ENCODE results near the gene TOPBP1. TPM values are rescaled to one million over a fixed set of nuclear protein-coding genes. Genes with fewer than 3 reads are reported as not detected.
A peak's percentile ranks its signal among the peaks of the same experiment; 100 is the strongest.

Gene TOPBP1
- total and polyA plus RNA-seq, 2 donors (not counting 3 experiments of a cell fraction or from before 2014, with no cell fraction given): 23.3 to 42.2 TPM

DNA sequence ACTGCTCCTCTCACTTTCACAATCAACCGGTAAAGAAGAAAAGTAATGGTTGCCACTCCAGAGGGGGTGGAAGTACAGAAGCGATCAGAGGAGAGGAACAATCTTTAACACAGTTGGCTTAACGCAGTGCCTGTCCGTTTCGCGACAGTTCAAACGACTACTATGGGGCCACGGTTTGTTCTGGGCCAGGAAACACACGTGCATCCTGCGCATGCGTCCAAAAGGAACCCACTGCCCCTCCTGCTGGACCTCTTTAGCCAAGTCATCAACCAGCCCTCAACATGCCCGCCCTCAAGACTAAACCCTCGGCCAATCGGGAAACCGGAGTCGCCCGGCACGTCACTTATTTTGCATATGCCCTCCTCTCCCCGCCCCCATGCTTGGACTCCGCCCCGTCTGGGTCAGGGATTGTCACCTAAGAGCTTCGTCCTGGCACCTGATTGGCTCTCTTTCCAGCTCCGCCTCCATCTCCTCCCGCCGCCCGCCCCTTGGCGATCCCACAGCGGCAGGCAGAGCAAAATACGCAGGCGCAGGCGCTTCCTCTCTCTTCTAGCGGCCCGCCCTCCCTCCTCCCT, 88.6 kb downstream of the TOPBP1 start:
- intact Hi-C loops (cut with micrococcal nuclease): loop anchor here (1.0 to 10.0 kb wide), 8 partner anchors 41 to 914 kb away; partner anchors contain the start of genes ANAPC13, CEP63, NPHP3 and SRPRB
- H4K20me1 ChIP-seq (replicated peaks; ENCODE audit: control insufficient read depth, extremely low read depth, insufficient read depth, low read length): peaks cover 4% of the 10 kb centered on the region
- H3K36me3 ChIP-seq (ENCODE audit: control insufficient read depth in 2 of 2, extremely low read depth in 1 of 2, insufficient read depth in 2 of 2, low read length in 2 of 2): peaks cover 4 to 10% of the 10 kb centered on the region in 2 experiments
- H3K9me1 ChIP-seq (replicated peaks; ENCODE audit: control insufficient read depth, extremely low read depth, insufficient read depth, low read length): no peaks in the 10 kb centered on the region
- H3K27ac ChIP-seq (ENCODE audit: insufficient read depth, low read depth, low read length): peak overlapping the region; percentile 77
- peak overlapping the region in 2 of 3 experiments; percentile 5 to 97 for H3K4me3 ChIP-seq (replicated peaks in 1 of 3; ENCODE audit: insufficient read depth in 1 of 3, low read depth in 1 of 3, low read length in 3 of 3)
- ChIA-PET POLR2A (interaction anchor here (0.5 to 1.5 kb wide), 10 partner anchors 10 to 798 kb away, joined by 3 to 6 read pairs (median 3); no protein-coding TSS in a partner anchor), CTCF (interaction anchor here (0.6 to 13.8 kb wide), 13 partner anchors 10 to 842 kb away, joined by 3 to 224 read pairs (median 4); no protein-coding TSS in a partner anchor)
- peak overlapping the region; percentile 64 for H3K9ac ChIP-seq (replicated peaks; ENCODE audit: extremely low read depth, insufficient read depth, low read length)
- H3K27me3 ChIP-seq (ENCODE audit: control insufficient read depth in 2 of 2, insufficient read depth in 2 of 2, low read length in 2 of 2): no peaks in the 10 kb centered on the region
- peaks cover 42% of the 10 kb centered on the region for H3K79me2 ChIP-seq (ENCODE audit: control insufficient read depth, insufficient read depth, low read length)
- dilution Hi-C loops (cut with MboI; ENCODE audit: extremely low pct_ligation_motif_present, low sequenced_read_pairs): no loop called here
- no peaks in the 10 kb centered on the region for H3K9me3 ChIP-seq (replicated peaks; ENCODE audit: control insufficient read depth, insufficient read depth, low read length)
- FAIRE-seq (peak; percentile 98), DNase-seq (ENCODE audit: low read depth, low spot score) (peak; percentile 100)
- BruUV-seq (replicated peaks): no TSS peak
- TF ChIP-seq FOS (IDR thresholded peaks at IDR 0.05; ENCODE audit: borderline replicate concordance, insufficient read depth, low read length): no peak
- TF ChIP-seq, protein P1, sequence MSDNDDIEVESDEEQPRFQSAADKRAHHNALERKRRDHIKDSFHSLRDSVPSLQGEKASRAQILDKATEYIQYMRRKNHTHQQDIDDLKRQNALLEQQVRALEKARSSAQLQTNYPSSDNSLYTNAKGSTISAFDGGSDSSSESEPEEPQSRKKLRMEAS (IDR thresholded peaks at IDR 0.05; ENCODE audit: insufficient read depth, insufficient read length): peak; percentile 91
- peak; percentile 44 for TF ChIP-seq MYC (IDR thresholded peaks at IDR 0.05; ENCODE audit: low read depth, low read length)
- peak; percentile 77 for TF ChIP-seq POLR2A (IDR thresholded peaks at IDR 0.05; ENCODE audit: low read depth, low read length)
- no peak for TF ChIP-seq JUN (IDR thresholded peaks at IDR 0.05; ENCODE audit: borderline replicate concordance, insufficient read depth, insufficient read length, low read depth)
- TF ChIP-seq, protein P2, sequence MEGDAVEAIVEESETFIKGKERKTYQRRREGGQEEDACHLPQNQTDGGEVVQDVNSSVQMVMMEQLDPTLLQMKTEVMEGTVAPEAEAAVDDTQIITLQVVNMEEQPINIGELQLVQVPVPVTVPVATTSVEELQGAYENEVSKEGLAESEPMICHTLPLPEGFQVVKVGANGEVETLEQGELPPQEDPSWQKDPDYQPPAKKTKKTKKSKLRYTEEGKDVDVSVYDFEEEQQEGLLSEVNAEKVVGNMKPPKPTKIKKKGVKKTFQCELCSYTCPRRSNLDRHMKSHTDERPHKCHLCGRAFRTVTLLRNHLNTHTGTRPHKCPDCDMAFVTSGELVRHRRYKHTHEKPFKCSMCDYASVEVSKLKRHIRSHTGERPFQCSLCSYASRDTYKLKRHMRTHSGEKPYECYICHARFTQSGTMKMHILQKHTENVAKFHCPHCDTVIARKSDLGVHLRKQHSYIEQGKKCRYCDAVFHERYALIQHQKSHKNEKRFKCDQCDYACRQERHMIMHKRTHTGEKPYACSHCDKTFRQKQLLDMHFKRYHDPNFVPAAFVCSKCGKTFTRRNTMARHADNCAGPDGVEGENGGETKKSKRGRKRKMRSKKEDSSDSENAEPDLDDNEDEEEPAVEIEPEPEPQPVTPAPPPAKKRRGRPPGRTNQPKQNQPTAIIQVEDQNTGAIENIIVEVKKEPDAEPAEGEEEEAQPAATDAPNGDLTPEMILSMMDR (IDR thresholded peaks at IDR 0.05; ENCODE audit: extremely low read depth in 1 of 2, insufficient read depth in 1 of 2, low read depth in 1 of 2, low read length in 2 of 2): peak in 1 of 2 donors; percentile 29
- peak; percentile 53 for TF ChIP-seq POLR2AphosphoS5 (IDR thresholded peaks at IDR 0.05; ENCODE audit: insufficient read depth, low read depth, low read length)
- no peak for TF ChIP-seq EZH2 (IDR thresholded peaks at IDR 0.05; ENCODE audit: borderline replicate concordance, low read depth, low read length, severe bottlenecking)
- TF ChIP-seq GATA2 (IDR thresholded peaks at IDR 0.05; ENCODE audit: insufficient read depth, insufficient read length, low read depth, low read length): no peak
- H3K4me2 ChIP-seq (ENCODE audit: insufficient read depth, low read length): peak overlapping the region; percentile 68
- peaks cover 67% of the 10 kb centered on the region for H3K4me1 ChIP-seq (ENCODE audit: control insufficient read depth, extremely low read depth, insufficient read depth, low read length)
- H2AFZ ChIP-seq (ENCODE audit: low read depth, low read length): peak overlapping the region; percentile 1
